NCI-H2171 (cell line): ENCODE measurements around the gene TTC39C.
A peak's percentile ranks its signal among the peaks of the same experiment; 100 is the strongest.
"Not testable (repeated sequence)": the region's sequence is repeated elsewhere in the genome, so short reads cannot be mapped to it uniquely, and the experiment has no call there.

ENCODE experiments used
- DNase-seq: peaks from one replicate; lab custom pipeline; 2025; lab: John Stamatoyannopoulos, UW

Gene TTC39C

DNA sequence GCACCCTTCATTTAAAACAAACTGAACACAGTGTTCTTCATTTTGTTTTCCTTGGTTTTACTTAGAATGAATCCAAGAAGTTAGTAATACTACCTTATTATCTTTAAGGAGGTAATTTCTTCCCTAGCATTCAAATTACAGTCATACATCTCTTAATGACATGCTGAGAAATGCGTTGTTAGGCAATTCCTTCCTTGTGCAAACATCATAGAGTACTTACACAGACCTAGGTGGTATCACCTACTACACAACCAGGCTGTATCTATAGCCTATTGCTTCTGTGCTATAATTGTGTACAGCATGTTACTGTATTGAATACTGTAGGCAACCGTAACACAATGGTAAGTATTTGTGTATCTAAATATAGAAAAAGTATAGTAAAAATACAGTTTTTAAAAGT lies 115.9 kb downstream of the TTC39C start:
- no peak for DNase-seq

DNA sequence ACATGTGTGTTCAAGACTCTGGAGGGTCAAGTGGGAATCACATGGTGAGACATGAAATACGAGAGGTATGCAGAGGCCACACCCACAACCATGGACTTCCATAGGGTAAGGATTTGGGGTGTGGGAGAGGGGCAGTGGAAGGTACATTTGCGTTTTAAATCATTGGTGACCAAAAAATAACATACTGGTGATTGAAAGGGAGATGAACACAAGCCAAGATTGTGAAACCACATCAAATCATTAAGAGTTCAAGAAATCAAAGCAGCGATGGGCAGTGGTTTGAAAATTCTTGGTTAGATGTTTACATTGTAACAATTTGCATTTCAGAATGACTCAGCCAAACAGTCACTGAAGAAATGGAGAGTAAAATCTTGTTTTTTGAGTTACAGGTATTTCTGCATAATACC lies 122.4 kb downstream of the TTC39C start:
- DNase-seq = no peak

DNA sequence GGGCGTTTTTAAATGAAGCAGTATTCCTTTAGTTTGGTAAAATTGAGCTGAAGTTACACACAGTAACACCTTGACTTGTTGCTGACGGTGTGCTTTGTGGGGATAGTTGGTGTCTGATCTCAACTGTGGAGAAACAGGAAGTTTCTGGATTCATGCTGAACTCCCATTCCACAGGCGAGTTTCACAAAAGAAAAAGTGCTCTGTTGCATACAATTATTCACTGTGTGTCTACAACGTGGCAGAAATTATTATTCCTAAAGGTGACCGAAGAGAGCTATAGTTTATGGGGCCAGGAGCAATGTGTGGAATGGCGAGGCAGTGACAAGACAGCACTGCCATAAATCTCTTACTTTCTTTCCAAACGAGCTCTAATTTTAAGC lies 123.8 kb downstream of the TTC39C start:
- DNase-seq = no peak

DNA sequence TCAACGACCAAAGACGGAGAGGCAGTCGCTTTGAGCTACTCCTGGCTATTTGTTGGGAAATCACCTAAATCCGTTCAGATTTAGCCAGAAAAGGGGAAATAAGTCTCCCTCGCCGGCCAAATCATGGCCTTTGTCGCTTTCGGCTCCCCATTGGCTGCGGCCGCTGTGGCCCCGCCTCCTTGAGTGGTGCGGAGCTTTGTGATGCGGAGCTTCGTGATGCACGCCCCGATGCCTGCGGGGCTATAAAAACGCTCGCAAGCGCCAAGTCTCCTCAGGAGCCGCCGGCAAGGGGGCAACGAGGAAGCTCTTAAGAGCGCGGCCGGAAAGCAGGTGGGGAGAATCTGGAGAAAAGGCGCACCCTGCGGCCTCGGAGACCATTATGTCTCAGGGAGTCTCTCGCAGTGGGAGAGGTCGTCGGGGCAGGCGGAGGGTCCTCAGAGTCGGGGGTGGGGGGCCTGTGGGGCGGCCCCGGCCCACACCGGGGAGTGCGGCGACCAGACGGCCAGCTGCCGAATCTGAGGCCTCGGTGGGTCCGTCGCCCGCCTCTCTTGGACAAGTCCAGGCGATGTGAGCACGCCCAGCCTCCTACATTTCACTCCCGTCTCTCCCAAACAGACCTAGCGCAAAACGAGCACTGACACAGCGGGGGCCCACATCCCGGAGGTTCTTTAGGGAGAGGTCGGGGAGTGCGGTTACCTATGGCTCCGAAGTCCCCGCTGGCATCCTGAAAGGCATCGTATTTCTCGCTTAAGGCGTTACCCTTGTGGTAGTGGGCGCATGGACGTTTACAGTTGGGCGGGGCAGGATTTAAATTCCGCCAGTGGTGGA lies 124.4 kb downstream of the TTC39C start, which contains the start of gene CABYR:
CABYR (plus strand) TSS at position 274 of the 828 bp plus-strand sequence. CDS start 4,053 bp downstream, outside the sequence.
- DNase-seq = peak; percentile 83

DNA sequence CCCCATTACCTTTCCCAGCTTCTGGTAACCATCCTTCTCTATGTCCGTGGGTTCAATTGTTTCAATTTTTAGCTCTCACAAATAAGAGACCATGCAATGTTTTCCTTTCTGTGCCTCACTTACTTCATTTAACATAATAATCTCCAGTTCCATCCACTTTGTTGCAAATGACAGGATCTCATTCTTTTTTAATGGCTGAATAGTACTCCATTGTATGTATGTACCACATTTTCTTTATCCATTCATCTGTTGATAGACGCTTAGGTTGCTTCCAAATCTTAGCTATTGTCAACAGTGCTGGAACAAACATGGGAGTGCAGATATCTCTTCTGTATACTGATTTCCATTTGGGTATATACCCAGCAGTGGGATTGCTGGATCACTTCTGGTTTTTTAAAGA lies 126.1 kb downstream of the TTC39C start:
- DNase-seq = no peak

DNA sequence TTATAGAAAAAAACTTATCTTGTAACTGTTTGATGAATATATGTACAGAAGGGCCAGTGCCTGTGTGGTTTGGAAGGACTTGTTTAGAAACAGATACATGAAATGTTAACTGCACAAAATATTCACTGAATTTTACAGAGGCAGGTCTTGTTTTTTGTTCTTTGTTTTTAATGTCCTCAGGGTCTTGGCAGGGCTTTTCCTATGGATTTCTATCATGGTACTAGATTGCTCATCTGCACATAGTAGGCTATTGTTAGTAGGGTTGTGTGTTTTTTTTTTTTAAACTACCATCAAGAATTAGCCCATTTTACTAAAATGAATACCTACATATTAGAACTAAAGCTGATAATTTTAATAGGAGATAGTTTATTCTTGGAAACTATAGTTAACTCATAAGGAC lies 127.8 kb downstream of the TTC39C start:
- no peak for DNase-seq

DNA sequence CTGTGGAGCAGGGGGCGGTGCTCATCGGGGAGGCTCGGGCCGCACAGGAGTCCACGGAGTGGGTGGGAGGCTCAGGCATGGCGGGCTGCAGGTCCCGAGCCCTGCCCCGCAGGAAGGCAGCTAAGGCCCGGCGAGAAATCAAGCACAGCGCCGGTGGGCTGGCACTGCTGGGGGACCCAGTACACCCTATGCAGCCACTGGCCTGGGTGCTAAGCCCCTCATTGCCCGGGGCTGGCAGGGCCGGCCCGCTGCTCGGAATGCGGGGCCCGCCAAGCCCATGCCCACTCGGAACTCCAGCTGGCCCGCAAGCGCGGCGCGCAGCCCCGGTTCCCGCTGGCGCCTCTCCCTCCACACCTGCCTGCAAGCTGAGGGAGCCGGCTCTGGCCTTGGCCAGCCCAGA lies 135.0 kb downstream of the TTC39C start:
- not testable (repeated sequence) for DNase-seq

DNA sequence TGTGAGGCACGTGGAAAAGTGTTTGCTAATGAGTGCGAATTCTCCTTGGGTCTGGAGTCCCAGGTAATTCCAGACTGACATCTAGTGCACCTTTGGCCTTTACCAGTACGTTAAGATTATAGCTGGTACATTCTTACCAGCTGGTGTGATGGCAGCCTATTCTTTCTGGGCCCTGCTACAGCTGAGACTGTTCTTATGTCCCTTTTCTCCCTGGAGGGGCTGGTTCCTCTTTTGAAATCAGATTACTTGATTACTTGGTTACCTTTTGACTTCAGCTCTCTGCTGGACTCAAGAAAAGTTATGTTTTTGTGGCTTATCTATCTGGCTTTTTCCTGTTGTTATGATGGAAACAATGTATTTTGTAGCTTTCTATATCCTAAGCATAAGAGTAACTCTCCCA lies 138.8 kb downstream of the TTC39C start:
- no peak for DNase-seq

DNA sequence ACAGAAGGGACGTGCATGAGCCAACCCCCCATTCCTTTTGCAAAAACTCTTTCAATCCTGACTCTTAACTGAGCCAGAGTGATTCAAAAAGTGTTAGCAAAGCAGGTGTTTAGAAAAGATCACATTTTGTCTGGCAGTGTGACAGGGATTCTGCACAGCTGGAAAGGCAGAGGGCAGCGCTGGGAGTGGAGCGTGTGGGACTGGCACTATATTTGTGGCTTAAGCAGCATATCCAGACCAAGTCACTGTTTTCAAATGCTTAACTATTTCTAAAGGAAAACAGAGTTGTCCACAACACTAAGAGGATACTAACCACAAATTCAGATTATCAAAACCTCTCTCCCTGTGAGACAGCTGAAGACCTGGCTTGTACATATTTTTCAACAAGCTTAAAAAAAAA lies 143.3 kb downstream of the TTC39C start:
- DNase-seq = no peak

DNA sequence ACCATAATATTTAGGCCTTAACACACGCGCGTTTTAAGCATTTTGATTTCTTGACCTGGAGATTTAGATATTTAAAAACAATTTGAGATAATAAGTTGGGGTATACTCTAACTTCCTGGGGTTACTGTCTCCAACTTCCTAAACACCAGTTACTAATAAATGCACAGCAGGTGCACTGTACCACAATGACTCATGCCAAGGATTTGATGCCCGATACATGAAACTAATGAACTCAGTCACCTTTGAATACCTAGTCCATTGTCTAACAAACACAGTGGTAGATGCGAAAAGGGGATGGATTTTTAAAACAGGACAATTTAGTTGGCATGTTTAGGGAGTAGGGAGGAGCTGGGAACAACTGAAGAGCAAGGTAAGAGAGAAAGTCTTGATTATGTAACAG lies 145.5 kb downstream of the TTC39C start:
- DNase-seq = no peak

DNA sequence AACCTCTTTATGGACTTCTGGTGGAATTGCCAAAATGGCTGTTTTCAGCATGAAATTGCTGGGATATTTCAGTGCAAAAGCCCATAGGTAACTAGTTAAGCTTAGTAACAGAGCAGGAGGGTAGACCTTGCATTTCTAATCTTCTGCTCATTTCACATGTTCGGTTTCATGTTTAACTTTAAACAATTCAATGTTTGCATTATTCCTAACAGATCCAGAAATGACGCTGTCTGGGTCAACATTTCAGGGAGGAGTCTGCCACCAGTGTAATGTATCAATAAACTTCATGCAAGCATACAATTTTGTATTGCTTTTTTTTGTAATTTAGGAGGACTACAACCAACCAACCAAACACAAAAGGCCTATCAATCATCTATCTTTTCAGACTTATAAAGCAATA lies 146.8 kb downstream of the TTC39C start:
- DNase-seq = no peak

DNA sequence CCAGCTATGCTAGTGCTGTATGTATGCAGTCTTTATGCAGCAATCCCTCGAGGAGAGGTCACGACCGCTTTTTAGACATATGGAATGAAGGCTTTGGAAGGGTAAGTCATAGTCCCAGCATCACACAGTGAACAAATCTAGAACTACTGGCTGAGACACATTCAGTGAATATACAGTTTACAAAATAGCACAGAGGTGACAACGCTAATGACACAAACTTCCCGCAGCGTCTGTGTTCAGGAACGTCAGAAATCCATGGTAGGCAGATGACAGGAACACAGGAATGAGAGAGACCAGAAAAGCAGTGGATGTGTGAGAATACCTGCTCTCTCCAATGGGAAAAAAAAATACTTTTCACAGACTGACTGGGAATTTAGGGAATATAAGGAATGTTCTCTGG lies 153.9 kb downstream of the TTC39C start:
- no peak for DNase-seq

DNA sequence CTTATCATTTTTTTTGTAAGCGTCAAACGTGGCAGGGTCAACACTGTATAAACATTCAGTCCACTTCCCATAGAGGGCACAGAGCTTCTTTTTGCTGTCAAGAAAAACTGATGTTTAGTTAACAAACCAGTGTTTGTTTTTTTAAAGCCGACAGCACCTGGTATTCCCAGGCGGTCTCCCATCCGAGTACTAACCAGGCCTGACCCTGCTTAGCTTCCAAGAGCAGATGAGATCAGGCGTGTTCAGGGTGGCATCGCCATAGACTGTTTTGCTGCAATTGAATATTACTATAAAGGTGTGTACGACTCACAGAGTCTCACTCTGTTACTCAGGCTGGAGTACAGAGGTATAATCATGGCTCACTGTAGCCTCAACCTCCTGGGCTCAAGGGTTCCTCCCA lies 155.8 kb downstream of the TTC39C start:
- DNase-seq = no peak

DNA sequence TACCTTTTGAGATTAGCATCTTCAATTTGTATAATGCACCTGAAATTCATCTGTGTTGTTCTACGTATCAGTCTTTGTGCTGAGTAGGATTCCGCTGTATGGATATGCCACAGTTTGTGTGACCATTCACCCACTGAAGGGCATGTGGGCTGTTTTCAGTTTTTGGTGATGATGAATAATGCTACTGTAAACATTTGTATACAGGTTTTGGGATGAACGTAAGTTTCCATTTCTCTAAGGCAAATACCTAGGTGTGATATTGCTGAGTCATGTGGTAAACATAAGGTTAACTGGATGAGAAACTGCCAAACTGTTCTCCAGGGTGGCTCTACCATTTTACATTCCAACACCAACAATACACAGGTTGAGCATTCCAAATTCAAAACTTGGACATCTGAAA lies 159.4 kb downstream of the TTC39C start:
- no peak for DNase-seq

DNA sequence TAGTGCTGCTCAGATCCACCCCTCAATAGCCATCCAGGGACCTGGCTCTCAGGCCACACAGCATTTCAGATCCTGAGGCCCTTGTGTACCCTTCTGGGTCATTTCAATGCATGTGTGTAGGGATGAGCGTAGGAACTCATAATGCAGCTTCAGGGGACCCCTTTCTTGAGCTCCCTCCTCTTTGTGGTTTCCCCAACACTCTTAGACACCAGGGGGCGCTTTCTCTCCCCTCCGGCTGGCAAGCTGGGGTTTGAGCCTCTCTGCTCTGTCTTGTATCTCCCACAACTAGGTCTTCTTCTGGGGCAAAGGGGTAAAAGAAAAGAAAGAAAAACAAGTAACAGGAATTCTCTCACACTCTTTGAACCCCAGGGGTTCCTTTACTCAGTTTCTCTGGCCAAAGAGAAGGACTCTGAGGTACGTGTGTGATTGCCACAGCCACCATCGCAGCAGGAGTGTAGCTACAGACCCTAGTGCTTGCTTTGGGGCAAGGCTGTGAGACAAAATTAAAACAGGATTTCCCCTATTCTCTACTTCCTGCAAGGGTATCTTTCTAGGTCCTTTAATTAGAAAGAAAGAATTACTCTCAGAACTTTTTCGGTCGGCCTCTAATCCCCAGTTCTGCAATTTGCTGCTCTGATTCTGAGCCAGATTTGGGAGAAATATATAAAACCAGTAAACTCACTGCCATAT lies 162.3 kb downstream of the TTC39C start:
- no peak for DNase-seq

DNA sequence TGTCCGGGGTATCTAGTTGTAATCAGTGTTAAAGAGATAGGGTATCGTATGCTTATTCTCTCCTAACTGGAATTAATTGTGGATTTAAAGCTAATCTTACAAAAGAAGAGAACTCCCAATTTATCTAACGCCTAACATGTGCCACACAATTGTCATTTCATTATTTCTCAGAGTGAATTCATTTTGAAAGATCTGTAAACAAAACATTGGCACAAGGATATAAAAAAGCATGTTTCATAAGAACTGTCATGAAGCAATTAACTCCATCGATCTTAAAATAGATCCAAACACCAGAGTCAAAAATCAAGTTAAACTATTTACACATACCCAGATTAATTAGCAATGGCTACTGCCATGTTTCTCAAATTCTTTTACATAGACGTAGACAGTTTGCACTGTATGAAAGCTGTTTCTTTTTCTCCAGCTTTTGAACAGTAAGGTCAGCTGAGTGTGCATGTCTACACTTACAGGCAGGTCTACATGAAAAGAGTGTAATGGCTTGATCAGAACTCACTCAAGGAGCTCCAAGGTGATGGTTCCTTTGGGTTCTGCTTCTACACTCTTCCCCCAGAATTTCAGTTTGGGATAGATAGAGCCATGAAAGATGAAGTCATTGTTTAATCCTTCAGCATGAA lies 163.1 kb downstream of the TTC39C start:
- no peak for DNase-seq

DNA sequence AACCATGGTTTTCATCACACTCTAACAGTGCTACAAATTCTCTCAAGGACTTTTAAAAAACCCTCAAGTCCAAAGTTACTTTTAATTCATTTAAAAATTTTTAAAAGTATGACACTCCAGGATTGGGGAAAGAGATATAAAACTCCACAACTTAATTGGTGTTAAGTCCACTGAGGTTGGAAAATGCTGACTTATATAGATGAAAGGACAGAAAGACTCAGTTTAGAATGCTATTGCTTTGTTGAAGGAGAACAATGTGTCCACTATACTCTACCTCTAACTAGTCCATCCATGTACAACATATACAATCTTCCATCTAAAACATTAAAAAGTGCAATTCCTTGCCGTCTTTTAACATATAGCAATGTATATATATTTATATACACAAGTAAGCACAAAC lies 165.5 kb downstream of the TTC39C start:
- no peak for DNase-seq

DNA sequence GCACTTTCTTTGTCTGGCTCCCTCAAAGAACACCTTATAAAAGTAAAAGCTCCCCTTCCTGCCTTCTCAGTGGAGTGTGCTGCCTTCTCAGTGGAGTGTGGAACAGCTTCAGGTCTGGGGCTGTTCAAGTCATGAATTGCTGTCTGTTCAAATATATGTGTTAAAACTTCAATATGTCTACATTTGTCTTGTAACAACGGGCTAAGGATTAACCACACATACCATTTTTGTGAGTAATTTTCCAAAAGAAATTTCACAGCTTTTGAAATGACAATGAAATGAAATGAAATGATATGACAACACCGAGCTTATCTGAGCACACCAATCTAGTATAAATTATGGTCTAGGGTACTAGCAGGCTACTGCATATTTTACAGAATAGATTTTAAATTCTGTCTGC lies 167.3 kb downstream of the TTC39C start:
- no peak for DNase-seq
